Activated naive CD4-positive, alpha-beta T cell treated with anti-CD3 and anti-CD28 coated beads, Interleukin-2, amount 10 ng/mL, durations not matched to agents 7 days and 5 days (primary cell): ENCODE data around the gene SCN3A.

Experiments used
- CTCF ChIA-PET: fragments of 350-600 bp; sonication (Branson Sonifier 250); formaldehyde crosslinking; loops from one replicate; lab custom pipeline; 2021; ENCODE audit warnings: antibody characterized with exemption; lab: Charles Lee
- DNase-seq: peaks from one replicate; pipeline ENCODE4 v3.0.0-alpha.2; 2020
- H3K27ac Mint-ChIP-seq: one replicate; pipeline ENCODE4 v1.8.0; 2021; ENCODE audit warnings: mild to moderate bottlenecking, moderate library complexity, mixed read lengths
- H3K27me3 Mint-ChIP-seq: one replicate; pipeline ENCODE4 v1.8.0; 2021; ENCODE audit warnings: mild to moderate bottlenecking, mixed read lengths
- H3K36me3 Mint-ChIP-seq: one replicate; pipeline ENCODE4 v1.8.0; 2021; ENCODE audit warnings: mixed read lengths
- H3K4me1 Mint-ChIP-seq: one replicate; pipeline ENCODE4 v1.8.0; 2021; ENCODE audit warnings: mixed read lengths
- H3K4me3 Mint-ChIP-seq: one replicate; pipeline ENCODE4 v1.8.0; 2021; ENCODE audit warnings: mild to moderate bottlenecking, moderate library complexity, mixed read lengths
- H3K9me3 Mint-ChIP-seq: one replicate; pipeline ENCODE4 v1.8.0; 2021; ENCODE audit warnings: mixed read lengths

The SCN3A gene

GRCh38 chr2:165162466-165162865 lies 41.4 kb downstream of the SCN3A start:
- DNase-seq: no peak
- Mint-ChIP-seq H3K4me1 (no peaks in the 10 kb centered on the region), H3K4me3 (no peak overlapping the region), H3K27me3 (no peaks in the 10 kb centered on the region), H3K36me3 (no peaks in the 10 kb centered on the region), H3K9me3 (no peaks in the 10 kb centered on the region), H3K27ac (no peak overlapping the region)
- CTCF ChIA-PET: no interaction called here

GRCh38 chr2:165161510-165161909 lies 42.3 kb downstream of the SCN3A start:
- H3K36me3 Mint-ChIP-seq: no peaks in the 10 kb centered on the region
- no peaks in the 10 kb centered on the region for H3K27me3 Mint-ChIP-seq
- CTCF ChIA-PET: no interaction called here
- no peaks in the 10 kb centered on the region for H3K4me1 Mint-ChIP-seq
- no peak overlapping the region for H3K4me3 Mint-ChIP-seq
- no peak overlapping the region for H3K27ac Mint-ChIP-seq
- no peak for DNase-seq
- H3K9me3 Mint-ChIP-seq: no peaks in the 10 kb centered on the region

GRCh38 chr2:165157160-165157559 lies 46.7 kb downstream of the SCN3A start:
- H3K27me3 Mint-ChIP-seq: no peaks in the 10 kb centered on the region
- no peaks in the 10 kb centered on the region for H3K4me1 Mint-ChIP-seq
- DNase-seq: no peak
- H3K9me3 Mint-ChIP-seq: no peaks in the 10 kb centered on the region
- H3K27ac Mint-ChIP-seq: no peak overlapping the region
- CTCF ChIA-PET: no interaction called here
- H3K4me3 Mint-ChIP-seq: no peak overlapping the region
- H3K36me3 Mint-ChIP-seq: no peaks in the 10 kb centered on the region

GRCh38 chr2:165155152-165155551 lies 48.7 kb downstream of the SCN3A start:
- DNase-seq: no peak
- CTCF ChIA-PET: no interaction called here
- Mint-ChIP-seq H3K4me1 (no peaks in the 10 kb centered on the region), H3K27ac (no peak overlapping the region), H3K4me3 (no peak overlapping the region), H3K9me3 (no peaks in the 10 kb centered on the region), H3K27me3 (no peaks in the 10 kb centered on the region), H3K36me3 (no peaks in the 10 kb centered on the region)

GRCh38 chr2:165149439-165149838 lies 54.4 kb downstream of the SCN3A start:
- H3K9me3 Mint-ChIP-seq: no peaks in the 10 kb centered on the region
- H3K4me1 Mint-ChIP-seq: no peaks in the 10 kb centered on the region
- no peak for DNase-seq
- no peak overlapping the region for H3K27ac Mint-ChIP-seq
- no peaks in the 10 kb centered on the region for H3K36me3 Mint-ChIP-seq
- no peak overlapping the region for H3K4me3 Mint-ChIP-seq
- CTCF ChIA-PET: no interaction called here
- no peaks in the 10 kb centered on the region for H3K27me3 Mint-ChIP-seq

- no peaks in the 10 kb centered on the region for H3K4me1 Mint-ChIP-seq
- H3K27ac Mint-ChIP-seq: no peak overlapping the region
- no peaks in the 10 kb centered on the region for H3K36me3 Mint-ChIP-seq
- no peaks in the 10 kb centered on the region for H3K9me3 Mint-ChIP-seq
- CTCF ChIA-PET: interaction anchor here (0.7 kb wide), 1 partner anchor 96 kb away, joined by 5 read pairs; no protein-coding TSS in a partner anchor
- no peak overlapping the region for H3K4me3 Mint-ChIP-seq
- DNase-seq: no peak
- no peaks in the 10 kb centered on the region for H3K27me3 Mint-ChIP-seq
Observed at GRCh38 chr2:165147186-165148045, 56.4 kb downstream of the SCN3A start.

GRCh38 chr2:165144315-165144714 lies 59.5 kb downstream of the SCN3A start:
- Mint-ChIP-seq H3K27me3 (no peaks in the 10 kb centered on the region), H3K9me3 (no peaks in the 10 kb centered on the region), H3K36me3 (no peaks in the 10 kb centered on the region), H3K4me3 (no peak overlapping the region), H3K27ac (no peak overlapping the region), H3K4me1 (no peaks in the 10 kb centered on the region)
- CTCF ChIA-PET: no interaction called here
- DNase-seq: no peak

GRCh38 chr2:165141601-165142354 lies 62.1 kb downstream of the SCN3A start:
- H3K36me3 Mint-ChIP-seq: no peaks in the 10 kb centered on the region
- no peaks in the 10 kb centered on the region for H3K9me3 Mint-ChIP-seq
- H3K4me1 Mint-ChIP-seq: no peaks in the 10 kb centered on the region
- no peak for DNase-seq
- H3K27ac Mint-ChIP-seq: no peak overlapping the region
- CTCF ChIA-PET: no interaction called here
- no peaks in the 10 kb centered on the region for H3K27me3 Mint-ChIP-seq
- no peak overlapping the region for H3K4me3 Mint-ChIP-seq

GRCh38 chr2:165126244-165126643 lies 77.6 kb downstream of the SCN3A start:
- Mint-ChIP-seq H3K27ac (no peak overlapping the region), H3K36me3 (no peaks in the 10 kb centered on the region), H3K27me3 (no peaks in the 10 kb centered on the region), H3K9me3 (no peaks in the 10 kb centered on the region), H3K4me3 (no peak overlapping the region), H3K4me1 (no peaks in the 10 kb centered on the region)
- DNase-seq: no peak
- CTCF ChIA-PET: no interaction called here

GRCh38 chr2:165122521-165122920 lies 81.3 kb downstream of the SCN3A start:
- CTCF ChIA-PET: no interaction called here
- H3K27ac Mint-ChIP-seq: no peak overlapping the region
- H3K4me1 Mint-ChIP-seq: no peaks in the 10 kb centered on the region
- H3K27me3 Mint-ChIP-seq: no peaks in the 10 kb centered on the region
- H3K4me3 Mint-ChIP-seq: no peak overlapping the region
- H3K36me3 Mint-ChIP-seq: no peaks in the 10 kb centered on the region
- H3K9me3 Mint-ChIP-seq: no peaks in the 10 kb centered on the region
- DNase-seq: no peak

GRCh38 chr2:165120740-165121467 lies 82.9 kb downstream of the SCN3A start:
- Mint-ChIP-seq H3K27ac (no peak overlapping the region), H3K4me1 (no peaks in the 10 kb centered on the region), H3K36me3 (no peaks in the 10 kb centered on the region), H3K4me3 (no peak overlapping the region), H3K27me3 (no peaks in the 10 kb centered on the region), H3K9me3 (no peaks in the 10 kb centered on the region)
- no peak for DNase-seq
- CTCF ChIA-PET: no interaction called here

- CTCF ChIA-PET: no interaction called here
- no peak for DNase-seq
- no peaks in the 10 kb centered on the region for H3K36me3 Mint-ChIP-seq
- no peak overlapping the region for H3K4me3 Mint-ChIP-seq
- H3K9me3 Mint-ChIP-seq: no peaks in the 10 kb centered on the region
- no peaks in the 10 kb centered on the region for H3K4me1 Mint-ChIP-seq
- no peaks in the 10 kb centered on the region for H3K27me3 Mint-ChIP-seq
- no peak overlapping the region for H3K27ac Mint-ChIP-seq
Observed at GRCh38 chr2:165115258-165115657, 88.6 kb downstream of the SCN3A start.

- DNase-seq: no peak
- H3K27ac Mint-ChIP-seq: no peak overlapping the region
- H3K27me3 Mint-ChIP-seq: no peaks in the 10 kb centered on the region
- no peaks in the 10 kb centered on the region for H3K9me3 Mint-ChIP-seq
- no peak overlapping the region for H3K4me3 Mint-ChIP-seq
- no peaks in the 10 kb centered on the region for H3K36me3 Mint-ChIP-seq
- CTCF ChIA-PET: no interaction called here
- no peaks in the 10 kb centered on the region for H3K4me1 Mint-ChIP-seq
Observed at GRCh38 chr2:165114346-165114939, 89.4 kb downstream of the SCN3A start.

GRCh38 chr2:165113414-165113813 lies 90.4 kb downstream of the SCN3A start:
- Mint-ChIP-seq H3K27ac (no peak overlapping the region), H3K36me3 (no peaks in the 10 kb centered on the region), H3K9me3 (no peaks in the 10 kb centered on the region), H3K4me3 (no peak overlapping the region), H3K4me1 (no peaks in the 10 kb centered on the region), H3K27me3 (no peaks in the 10 kb centered on the region)
- no peak for DNase-seq
- CTCF ChIA-PET: no interaction called here
